Dermis microvascular lymphatic vessel endothelial cell (primary cell): ENCODE measurements around the gene SH3BGRL2. TPM values are rescaled to one million over a fixed set of nuclear protein-coding genes. Genes with fewer than 3 reads are reported as not detected.

Experiments
- DNase-seq, 2 donors: peaks; one replicate each; pipeline versions ENCODE4 v3.0.0 to v3.0.0-alpha.2; 2010; ENCODE audit warnings: low read depth in 2 of 2
- total RNA-seq: library from RNA; depleted of rRNA; stranded (reverse); fragments of >200 nt; gene quantifications from 2 replicates; pipeline ENCODE4 v1.2.1, GENCODE V29; 2014

The SH3BGRL2 gene
- 81.8 and 98.2 TPM in 2 replicates for total RNA-seq

DNA sequence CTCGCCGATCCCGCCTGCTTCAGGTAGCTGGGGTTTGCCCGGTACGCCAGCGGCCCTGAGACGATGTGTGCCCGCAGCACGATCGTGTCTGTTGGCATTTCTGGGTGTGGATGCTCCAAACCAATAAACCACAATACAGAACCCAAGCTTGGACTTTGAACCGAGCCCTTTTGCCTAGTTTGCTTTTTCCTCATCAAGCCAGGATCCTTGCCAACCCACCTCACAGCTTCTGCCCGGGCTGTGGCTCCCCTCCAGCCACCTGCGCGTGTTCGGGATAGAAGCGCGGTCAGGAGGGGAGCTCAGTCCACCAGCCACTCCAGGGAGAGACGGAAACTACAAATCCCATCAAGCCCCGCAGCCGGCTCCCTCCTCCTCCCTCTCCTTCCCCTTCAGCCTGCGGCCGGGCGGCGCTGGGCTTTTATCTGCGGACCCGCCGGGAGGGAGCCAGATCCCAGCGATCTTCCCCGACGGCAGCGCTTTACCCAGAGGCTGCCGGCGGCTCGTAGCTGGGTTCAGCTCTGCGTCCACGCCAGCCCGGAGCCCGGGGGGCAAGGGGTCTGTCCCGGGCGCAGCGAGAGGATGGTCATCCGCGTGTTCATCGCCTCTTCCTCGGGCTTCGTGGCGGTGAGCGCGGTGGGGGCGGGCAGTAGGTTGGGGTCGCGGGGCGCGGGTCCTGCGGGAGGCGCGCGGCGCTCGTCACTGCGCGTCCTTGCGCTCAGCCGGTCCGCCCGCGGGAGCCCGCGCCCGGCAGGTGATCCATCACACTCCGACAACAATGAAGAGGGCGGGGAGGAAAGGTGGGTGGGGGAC lies at the start of gene SH3BGRL2:
Gene SH3BGRL2 (plus strand): TSS at position 447 of the 810 bp plus-strand sequence. CDS start 133 bp downstream, at position 580.
- peak; percentile 70 to 81 for DNase-seq

DNA sequence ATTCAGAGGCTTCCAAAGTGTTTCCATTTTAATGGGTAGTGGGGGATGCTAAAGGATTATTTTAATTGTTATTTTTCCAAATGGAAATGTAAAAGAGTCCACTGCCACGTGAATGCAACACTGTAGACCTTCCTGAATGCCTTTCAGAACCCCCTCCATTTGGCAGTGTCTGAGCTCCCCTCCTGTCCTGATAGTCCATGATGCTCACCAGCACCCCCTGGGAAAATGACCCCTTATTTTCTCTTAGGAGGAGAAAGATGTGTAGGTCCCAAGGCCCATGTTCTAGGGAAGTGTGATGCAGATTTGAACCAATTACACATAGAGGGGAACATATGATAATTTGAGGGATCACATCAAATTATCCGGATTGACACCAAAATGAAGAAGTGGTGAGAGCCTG lies 46.8 kb upstream of the SH3BGRL2 start:
- no peak for DNase-seq

DNA sequence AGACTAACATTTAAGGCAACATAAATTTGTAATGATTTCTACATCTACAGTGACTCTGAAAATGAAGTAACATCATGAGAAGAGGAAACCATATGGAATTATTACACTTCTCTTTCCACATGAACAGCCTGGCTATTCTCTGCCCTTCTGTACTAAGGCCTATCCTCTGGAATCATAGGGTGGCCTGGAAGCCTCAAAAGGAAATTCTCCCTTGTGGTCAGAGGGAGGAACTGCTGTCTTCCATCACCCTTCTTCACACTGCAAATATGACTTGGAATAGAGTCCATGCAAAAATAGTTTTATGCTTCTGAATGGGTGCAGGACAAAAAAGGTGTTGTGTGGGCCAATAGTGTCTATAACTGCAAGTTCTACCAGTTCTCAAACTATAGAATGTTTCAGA lies 44.6 kb upstream of the SH3BGRL2 start:
- peak in 1 of 2 donors; percentile 29 for DNase-seq

DNA sequence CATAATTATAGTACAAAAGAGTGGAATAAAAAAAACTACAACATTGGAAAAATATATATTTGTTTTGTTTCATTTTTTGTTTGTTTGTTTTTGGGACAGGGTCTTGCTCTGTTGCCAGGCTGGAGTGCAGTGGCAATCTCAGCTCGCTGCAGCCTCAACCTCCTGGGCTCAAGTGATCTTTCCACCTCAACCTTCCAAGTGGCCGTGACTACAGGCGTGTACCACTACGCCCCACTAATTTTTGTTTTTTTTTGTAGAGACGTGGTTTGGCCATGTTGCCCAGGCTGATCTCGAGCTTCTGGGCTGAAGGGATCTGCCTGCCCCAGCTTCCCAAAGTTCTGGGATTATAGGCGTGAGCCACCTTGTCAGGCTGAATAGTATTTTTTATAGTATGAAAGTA lies 41.4 kb upstream of the SH3BGRL2 start:
- no peak for DNase-seq

DNA sequence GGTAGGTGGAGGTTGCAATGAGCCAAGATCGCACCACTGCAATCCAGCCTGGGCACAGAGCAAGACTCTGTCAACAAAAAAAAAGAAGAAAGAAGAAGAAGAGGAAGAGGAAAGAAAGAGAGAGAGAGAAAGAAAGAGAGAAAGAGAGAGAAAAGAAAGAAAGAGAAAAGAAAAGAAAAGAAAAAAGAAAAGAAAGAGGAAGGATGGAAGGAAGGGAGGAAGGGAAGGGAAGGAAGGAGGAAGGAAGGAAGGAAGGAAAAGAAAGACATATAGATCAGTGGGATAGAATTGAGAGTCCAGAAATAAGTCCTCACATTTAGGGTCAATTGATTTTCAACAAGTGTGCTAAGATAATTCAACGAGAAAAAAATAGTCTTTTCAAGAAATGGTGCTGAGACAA lies 34.0 kb upstream of the SH3BGRL2 start:
- DNase-seq = no peak

DNA sequence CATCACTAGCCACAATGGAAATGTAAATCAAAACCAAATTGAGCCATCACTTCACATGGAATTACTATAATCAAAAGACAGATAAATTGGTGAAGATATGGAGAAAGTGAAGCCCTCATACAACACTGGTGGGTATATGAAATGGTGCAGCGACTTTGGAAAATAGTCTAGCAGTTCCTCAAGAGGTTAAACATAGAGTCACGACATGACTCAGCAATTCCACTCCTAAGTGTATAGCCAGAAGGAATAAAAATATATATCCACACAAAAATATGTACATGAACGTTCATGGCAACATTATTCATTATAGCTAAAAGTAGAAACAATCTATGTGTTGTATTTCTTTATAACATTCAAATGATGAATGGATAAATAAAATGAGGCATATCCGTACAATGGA lies 33.1 kb upstream of the SH3BGRL2 start:
- no peak for DNase-seq

DNA sequence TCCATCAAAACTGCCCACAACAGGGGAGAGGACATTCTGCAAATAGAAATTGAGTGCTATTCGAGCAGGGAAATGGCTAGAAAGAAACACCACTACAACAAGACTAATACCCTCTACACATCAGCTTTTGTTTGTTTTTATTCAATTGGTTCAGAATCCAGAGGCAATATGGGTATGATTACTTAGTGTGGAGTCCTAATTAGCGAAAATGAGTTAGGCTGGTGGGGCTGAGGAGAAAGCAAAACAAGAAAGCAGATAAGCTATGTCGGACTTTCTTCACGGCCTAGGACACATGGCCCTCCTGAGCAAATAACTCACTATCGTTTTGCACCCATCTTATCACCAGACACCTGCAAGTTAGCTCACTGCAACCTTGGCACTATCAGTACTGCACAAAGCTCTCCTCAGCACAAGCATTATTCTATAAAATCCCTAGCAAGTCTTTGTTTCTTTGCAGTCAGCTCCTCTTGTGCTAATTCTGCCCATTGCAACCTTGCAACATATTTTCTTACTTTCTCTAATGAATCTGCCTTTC lies 31.3 kb upstream of the SH3BGRL2 start:
- DNase-seq = no peak

DNA sequence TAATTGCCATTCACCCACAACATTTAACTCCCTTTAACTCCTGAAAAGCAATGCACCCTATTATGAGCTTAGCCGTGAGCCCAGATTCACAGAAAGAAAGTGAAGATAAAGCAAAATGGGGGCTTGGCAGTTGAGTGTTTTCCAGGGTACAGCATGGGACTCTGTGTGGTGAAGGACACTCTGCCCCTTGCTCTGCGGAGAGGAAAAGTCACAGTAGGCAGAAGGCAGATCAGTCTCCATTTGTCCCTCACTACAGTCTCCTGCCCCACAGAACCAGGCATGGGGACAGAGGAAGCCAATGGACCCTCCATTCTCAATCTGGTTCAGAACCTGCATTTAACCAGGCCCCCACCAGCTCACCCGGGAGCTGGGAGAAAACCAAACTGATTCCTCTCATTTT lies 30.8 kb upstream of the SH3BGRL2 start:
- DNase-seq = no peak

DNA sequence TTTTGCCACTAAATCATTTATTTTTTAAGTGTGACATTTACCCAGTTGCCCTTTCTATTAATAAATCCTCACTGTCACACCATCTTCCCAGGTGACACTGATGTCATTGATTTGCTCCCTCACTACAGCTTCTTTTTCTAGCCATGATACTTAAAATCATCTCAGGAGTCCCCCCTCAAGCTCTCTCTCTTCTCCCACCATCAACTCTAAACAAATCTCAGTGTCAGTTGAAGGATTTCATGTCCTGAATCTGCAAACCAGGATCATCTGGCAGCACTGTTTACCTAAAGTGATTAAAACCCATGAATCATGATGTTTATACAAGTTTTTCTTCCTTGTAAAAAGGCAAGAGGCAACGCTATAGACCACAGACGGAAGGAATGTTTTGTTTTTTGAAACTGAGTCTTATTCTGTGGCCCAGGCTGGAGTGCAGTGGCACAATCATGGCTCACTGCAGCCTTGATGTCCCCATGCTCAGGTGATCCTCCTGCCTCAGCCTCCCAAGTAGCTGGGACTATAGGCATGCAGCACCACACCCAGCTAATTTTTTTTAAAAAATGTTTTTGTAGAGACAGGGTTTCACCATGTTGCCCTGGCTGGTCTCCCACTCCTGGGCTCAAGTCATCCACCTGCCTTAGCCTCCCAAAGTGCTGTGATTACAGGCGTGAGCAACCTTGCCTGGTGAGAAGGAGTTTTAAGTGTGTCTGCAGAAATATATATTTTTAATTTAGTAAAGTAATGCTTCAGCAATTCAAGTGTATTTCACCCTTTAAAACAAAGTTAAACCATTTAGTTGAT lies 30.1 kb upstream of the SH3BGRL2 start:
- peak in 1 of 2 donors; percentile 43 for DNase-seq

DNA sequence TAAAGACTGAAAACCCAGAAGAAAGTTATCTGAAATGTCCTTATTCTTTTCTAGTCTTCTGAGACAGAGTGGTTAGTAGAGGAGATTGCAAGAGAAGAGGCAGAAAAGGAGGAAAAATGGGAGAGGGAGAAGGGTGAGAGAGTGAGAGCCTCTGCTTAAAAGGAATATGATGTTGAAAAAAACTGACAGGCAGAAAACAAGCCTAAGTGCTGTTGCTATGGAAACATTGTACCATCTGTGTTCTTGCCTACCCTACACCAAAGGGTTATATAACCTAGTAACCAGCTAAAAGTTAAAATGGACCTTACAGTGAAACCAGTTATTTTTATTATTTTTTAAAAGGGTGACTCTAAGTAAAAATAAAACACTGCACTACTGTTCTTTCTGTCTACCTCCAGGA lies 28.3 kb upstream of the SH3BGRL2 start:
- DNase-seq = no peak

DNA sequence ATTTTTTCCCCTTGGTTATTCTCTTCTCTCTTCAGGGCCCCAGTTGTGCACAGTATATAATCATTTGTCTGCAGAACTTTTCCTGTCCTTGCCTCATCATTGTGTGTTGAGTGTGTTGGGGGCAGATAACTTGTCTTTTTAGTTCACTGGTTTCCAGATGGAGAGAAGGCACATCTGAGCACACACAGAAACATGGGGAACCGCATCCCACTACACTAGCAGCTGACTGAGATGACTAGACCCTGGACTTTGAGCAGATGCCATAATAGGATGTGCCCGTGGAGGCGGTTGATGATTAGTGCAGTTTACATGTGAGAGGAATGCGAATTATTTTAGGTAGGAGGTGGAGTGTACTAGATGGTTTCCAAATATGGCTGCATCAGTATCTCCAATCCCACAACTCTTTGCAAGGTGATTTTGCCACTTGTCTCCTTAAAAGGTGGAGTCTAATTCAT lies 26.5 kb upstream of the SH3BGRL2 start:
- no peak for DNase-seq

DNA sequence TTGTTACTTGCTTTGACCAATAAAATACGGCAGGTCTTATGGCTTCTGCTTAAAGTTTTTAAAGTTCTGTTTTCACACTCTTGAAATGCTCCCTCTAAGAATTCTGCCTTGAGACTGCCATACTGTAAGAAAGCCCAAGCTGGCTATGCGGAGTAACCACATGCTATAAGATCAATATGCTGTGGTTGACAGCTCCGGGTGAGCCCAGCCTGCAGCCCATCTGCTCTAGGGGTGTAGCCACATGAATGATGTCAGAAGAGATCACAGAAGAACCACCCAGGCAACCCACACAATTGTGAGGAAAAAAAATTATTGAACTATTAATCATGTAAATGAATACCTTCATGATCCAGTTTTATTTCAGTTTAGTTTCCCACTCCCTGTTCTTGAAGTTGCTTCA lies 26.1 kb upstream of the SH3BGRL2 start:
- no peak for DNase-seq

DNA sequence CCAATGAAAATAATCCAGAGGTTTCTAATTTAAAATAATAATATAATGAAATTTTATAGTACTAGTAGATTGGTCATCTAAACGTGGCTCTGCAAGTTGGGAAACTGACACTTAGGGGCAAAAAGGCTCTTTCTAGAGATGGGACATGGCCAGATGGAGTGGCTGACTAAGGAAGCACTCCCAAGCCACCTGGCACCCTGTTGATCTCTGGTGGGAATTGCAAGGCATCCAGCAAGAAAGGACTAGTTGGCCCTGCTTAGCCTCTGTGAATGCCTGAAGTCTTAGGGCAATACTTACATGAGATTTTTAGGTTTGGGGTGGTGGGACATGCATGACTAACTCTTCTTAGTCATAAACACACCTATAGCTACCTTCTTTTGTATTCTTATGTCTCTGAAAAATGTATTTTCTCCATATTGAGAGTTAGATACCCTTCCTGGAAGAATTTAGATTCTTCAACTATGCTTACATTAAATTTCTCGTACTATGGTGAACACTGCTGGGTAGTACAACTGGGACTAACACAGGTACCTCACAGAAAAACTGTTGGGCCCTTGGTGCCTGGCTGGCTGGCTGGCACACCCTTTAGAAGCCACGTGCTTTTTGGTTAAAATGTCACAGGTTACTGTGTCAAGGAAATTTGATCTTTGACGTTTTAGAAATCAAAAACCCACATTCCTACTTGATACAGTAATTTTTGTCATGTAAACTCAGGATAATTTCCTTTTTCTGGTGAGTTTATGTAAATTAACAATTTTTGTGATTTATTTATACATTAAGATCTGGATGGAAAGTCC lies 25.0 kb upstream of the SH3BGRL2 start:
- no peak for DNase-seq

DNA sequence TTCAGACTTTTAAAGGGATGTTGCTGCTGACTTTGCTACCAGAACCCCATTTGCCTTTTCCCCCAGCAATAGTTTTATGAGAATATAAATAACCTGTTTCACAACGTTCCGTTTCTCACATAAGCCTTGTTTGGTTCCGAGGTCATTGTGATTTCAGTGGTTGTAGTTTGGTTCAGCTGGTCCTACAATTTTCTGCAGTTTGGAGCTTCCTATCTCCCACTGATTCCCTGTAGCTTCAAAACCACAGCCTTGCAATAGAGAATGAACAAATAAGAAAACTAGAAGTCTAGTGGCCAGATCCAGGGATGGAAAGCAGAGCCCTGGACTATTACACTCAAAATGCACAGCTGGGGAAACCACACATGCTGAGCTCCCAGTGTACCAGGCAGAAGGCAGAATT lies 24.1 kb upstream of the SH3BGRL2 start:
- no peak for DNase-seq

DNA sequence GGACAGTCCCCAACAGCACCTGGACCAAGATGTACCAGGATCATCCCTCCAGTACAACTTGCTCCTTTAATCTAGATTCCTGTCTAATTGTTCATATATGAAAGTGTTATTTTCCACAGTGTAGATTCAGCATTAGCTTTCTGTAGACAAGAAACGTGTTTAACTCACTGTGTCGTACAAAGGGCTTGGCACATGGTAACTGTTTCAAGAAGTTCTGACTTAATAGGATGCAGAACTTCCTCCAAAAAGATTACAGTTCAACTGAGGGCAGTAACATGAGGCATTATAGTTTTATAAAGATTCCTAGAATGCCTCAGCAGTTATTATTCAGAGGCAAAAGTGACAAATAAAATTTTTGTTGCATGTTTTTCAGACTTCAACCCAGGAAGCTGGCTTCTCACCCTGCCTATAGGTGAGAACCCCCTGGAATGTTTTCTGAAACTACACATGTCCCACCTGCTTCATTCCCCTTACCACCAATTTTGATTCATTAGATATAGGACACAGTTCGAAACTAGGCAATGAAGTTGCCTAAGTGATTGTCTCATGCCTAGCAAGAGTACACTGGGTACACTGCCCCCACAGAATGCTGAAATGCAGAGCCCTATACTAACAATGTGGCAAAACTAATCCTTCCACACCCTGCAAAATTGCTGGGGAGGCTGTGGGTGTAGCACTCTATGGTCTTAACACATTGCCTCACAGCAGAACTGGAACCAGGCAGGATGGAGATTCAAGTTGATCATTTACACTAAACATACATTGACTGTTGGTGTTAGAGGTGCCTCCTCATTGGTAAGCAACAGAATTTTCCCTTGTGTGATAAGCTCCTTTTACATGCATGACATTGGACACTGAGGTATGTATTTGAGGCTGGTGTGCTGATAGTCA lies 22.6 kb upstream of the SH3BGRL2 start:
- DNase-seq = no peak

DNA sequence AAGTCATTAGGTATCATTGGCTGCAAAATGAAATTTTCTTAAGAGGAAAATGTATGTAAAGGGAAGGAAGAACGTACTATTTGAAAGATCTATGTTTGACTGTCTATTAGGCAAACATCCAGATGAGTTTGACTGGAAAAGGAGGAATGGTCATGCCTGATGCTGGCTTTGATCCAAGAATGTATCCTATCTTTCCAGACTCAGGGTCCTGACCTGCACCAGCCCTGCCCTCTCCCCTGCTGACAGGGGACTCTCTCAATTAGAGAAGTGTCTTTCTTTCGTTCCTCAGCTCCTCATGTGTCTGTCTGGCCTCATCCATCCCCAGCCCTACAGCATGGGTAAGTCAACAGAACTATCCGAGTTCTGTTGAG lies 21.9 kb upstream of the SH3BGRL2 start:
- no peak for DNase-seq

DNA sequence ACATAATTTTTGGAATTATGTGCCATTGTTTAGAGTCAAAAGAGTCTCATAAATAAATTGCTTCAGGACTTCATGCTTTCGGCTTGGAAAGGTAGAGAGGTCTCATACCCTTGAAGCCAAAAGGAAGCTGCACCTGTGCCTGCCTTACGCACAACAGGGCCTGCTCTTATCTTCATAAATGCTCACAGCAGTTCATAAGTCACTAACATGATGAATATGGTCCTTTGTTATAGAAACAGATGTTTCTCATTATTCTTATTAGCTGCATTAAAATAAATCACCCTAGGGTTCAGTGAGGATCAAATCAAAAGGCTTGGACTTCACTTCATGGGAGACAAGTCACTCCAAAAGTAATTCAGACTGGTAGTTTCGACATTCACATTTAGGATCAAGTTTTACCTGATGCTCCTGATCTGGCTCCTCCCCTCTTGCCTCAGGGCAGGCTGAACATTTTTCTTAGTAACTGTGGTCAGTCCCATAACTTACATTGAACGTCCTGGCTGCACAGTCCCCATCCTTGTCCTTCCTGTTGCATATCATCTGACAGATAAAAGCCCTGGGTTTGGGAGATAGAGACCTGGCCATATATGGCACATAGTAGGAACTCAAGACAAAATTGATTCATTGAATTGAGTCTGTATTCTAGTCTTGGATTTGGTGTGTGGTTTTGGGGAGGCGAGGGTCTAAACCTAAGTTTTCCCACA lies 20.7 kb upstream of the SH3BGRL2 start:
- DNase-seq = no peak

DNA sequence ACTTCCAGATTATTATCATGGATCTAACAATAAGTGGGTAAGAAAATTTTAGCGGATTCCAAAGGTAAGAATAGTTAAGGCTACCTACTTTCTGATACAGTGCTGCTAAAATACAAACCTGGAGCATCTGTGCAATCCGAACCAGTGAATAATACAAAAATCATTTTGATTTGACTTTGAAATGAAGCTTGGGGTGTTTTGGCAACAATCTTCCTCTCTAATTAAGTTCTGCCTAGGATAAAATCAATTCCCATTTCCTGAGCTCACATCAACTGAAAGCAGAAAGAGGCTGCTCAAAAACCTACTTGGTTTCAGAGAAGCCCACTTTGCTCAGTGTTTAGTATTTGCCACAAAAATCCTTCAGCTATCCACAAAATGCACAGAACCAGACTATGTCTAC lies 18.7 kb upstream of the SH3BGRL2 start:
- no peak for DNase-seq

DNA sequence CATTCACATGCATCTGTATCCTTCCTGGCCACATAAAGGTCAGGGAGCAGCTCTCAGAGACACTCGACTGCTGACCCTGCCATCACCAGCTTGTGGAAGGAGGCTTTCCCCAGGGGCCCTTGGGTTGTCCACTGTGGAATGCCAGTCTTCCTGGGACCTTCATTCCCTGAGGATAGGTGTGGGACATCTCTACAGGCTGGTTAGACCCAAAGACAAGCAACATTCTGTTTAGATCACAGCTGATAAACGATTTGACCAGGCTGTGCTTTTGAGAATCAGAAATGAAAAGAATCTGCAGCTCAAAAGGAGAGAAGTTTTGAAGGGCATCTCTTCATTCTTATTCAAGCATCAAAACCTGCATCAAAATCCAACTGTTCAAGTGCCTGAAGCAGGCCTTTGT lies 18.2 kb upstream of the SH3BGRL2 start:
- DNase-seq = no peak

DNA sequence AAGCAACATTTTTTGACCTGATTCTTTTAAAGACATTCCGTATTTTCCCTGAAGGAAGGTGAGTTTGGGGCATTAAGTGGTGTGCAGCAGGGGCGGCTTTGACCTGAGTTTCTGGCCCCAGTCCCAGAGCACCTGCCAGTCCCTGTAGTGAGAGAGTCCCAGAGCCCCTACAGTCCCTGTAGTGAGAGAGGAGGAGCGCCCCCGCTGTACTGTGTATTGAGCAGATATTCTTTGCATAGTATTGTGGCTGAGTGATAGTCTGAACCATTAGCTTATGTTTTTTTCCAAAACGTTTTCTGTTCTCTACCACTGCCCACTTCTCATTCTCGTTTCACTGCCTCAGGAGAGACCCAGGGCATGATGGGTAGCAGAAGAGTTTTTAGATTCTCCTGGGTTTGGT lies 17.2 kb upstream of the SH3BGRL2 start:
- no peak for DNase-seq
